Neural progenitor cell (in vitro differentiated cells): ENCODE results near the gene XCR1.

ENCODE experiments used
- EZH2 ChIP-seq: fragments of 200-600 bp; sonication (generic); IDR thresholded peaks from 2 replicates; pipeline ENCODE4 v1.6.1; 2017; ENCODE audit warnings: antibody characterized with exemption, mild to moderate bottlenecking, moderate library complexity
- TF ChIP-seq, protein P1 (sequence below): fragments of 200-600 bp; sonication (generic); IDR thresholded peaks from 2 replicates; pipeline ENCODE4 v1.5.1; 2017; ENCODE audit warnings: antibody characterized with exemption, mild to moderate bottlenecking

DNA sequence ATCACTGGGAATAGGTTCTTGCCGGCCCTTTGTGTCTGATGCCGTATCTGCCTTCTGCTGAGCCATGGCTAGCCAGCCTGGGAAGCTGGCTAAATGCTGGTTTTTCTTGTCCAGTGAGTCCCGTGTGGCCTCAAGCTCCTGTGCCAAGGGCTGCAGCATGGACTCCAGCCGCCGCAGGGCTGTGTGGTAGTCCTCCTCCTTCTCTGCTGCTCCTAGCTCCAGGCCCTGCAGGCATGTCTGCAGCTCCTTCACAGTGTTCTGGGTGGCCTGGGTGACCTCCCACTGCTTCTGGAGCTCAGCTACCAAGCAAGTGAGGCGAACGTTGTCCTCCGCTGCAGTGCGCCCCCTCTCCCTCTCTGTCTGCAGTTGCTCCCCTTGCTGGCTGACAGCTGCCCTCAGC, 59.1 kb downstream of the XCR1 start:
- TF ChIP-seq, protein P1, sequence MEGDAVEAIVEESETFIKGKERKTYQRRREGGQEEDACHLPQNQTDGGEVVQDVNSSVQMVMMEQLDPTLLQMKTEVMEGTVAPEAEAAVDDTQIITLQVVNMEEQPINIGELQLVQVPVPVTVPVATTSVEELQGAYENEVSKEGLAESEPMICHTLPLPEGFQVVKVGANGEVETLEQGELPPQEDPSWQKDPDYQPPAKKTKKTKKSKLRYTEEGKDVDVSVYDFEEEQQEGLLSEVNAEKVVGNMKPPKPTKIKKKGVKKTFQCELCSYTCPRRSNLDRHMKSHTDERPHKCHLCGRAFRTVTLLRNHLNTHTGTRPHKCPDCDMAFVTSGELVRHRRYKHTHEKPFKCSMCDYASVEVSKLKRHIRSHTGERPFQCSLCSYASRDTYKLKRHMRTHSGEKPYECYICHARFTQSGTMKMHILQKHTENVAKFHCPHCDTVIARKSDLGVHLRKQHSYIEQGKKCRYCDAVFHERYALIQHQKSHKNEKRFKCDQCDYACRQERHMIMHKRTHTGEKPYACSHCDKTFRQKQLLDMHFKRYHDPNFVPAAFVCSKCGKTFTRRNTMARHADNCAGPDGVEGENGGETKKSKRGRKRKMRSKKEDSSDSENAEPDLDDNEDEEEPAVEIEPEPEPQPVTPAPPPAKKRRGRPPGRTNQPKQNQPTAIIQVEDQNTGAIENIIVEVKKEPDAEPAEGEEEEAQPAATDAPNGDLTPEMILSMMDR: no peak
- no peak for TF ChIP-seq EZH2
